ENCODE results near the gene HAGH.

Gene HAGH

DNA sequence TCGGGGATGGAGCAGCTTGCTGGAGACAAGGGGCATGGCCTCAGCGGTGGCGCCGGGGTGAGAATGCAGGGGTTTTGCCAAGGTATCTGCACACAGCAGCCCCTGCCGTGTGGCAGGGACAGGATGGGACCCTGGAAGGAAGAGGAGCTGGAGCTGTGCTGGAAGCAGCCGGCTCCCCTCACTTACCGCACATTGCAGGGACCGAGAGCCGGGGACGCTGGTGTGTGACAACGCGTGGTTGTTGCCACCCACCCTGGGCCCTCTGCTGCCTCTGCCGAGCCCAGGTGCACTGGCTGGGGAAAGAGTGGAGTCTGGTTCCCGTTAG lies 40.8 kb downstream of the HAGH start:
- DNase-seq = no peak

DNA sequence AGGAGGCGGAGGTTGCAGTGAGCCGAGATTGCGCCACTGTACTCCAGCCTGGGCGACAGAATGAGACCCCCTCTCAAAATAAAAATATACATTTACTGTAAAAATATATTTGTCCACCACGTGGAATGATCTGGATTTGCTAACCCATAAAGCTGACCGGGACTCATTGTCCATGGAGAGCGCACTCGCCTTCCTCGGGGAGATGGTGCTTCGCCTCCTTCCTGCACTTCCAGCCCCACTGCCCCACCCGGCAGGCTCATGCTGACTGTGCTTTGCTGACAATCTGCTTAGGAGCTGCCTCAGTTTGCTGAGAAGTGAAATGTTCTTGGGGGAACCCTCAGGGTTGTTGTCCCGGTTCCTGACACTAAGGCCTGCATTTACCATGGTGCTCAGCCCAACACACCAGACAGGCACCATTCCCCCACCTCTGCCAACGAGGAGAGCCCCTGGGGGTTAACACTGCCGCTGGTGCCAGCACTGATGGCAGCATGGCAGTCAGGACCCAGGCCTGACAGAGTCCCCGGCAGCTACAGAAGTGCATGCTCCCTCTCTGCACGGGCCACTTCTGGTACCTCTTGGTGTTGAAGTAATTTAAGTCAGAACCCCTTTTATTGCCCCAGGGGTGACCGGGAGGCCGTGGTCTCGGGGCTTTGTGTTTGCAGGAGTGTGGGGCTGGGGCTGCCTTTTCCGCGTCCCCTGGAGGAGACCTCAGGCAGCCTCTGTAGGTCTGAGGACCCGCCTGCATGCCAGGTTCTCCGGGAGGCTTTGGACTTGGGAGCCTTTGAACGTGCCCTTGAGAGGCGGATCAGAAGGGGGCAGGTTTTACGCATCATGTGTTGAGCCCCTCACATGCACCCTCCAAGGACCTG lies 41.4 kb downstream of the HAGH start:
- no peak for DNase-seq

DNA sequence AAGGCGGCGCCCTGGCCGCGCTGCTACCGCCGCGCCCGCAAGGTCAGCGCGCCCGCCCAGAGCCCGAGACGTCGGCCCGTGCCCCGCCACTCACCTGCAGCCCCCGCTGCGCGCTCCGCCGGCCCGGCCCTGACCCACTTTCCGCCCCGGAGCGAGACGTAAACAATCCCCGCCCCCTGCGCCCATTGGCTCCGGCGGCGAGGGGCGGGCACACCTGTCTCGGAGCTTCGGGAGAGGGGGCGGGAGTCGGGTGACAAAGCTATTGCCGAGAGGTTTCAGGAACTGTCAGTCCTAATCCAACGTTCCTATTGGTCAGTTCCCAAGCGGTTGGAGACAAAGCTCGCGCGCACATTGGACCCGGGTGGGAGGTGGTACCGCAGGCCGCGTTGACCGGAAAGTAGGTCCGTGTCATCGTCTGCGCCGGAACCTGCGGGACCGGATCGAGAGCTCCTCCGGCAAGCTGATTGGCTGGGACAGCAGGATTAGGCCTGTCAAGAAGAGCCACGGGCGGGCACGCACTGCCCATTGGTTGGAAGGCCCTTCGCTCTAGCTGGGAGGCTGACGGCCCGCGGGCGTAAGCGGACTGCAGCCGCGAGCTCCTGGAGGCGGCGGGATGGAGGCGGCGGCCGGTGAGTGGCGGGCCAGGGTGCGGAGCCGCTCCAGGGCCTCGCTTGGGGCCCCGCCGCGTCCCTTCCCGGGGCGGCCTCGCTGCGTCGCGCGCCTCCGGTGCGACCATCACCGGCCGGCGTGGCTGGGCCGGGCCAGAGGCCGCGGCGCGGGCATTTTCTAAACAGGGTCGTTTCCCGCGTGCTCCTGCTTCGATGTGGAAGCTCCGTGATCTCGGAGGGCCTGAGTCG lies 44.0 kb downstream of the HAGH start, which contains the start of the genes NUBP2 and SPSB3:
Gene NUBP2, plus strand, starts transcription at position 553 of the 857 bp plus-strand sequence. Its CDS starts 61 bp downstream, at position 614.
Gene SPSB3, minus strand, starts transcription at position 164 of the 857 bp plus-strand sequence. CDS start 1,088 bp downstream, outside the sequence.
- peak; percentile 100 for DNase-seq

- DNase-seq = no peak
These were observed 44.7 kb downstream of the HAGH start for GRCh38 chr16:1781758-1782407.

GRCh38 chr16:1781254-1781653 lies 45.4 kb downstream of the HAGH start:
- no peak for DNase-seq

GRCh38 chr16:1780677-1781072 lies 46.0 kb downstream of the HAGH start:
- no peak for DNase-seq

DNA sequence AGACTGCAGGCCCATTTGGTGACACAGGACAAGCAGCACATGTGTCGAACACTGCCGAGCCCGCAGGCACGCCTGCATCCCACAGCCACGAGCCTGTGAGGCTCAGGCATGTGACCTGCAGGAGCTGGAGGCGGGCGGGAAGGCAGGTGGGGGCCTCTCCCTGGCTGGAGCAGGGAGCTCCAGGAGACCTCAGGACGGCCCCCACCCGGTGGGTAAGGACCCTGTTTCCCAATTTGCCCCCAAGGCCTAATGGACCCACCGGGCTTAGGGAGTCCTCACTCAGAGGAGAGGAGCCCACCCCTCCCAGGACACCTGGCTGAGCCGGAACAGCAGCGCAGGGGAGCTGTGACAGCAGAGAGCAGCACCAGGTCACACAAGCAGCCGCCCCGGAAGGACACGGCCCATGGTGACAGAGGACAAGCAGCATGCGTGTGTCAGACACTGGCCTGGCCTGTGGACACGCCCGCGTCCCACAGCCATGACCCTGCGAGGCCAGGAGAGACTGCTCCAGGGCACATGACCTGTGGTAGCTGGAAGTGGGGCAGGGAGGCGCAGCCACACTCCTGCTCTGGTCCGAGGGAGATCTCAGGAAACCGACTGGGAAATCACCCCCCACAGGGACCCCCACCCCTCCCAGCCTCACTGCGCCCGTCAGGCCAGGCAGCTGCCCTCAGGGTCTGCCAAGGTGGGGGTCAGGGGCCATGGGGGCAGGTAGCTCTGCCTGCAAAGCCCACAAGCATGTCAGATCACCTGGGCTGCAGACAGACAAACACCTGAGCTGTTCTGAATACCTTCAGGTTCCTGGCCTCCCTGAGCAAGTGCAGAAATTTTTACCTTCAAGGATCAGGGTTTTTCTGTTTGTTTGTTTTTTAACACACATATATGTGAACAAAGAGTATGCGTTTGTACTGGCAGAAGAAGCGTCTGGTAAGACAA lies 46.6 kb downstream of the HAGH start:
- DNase-seq = no peak

DNA sequence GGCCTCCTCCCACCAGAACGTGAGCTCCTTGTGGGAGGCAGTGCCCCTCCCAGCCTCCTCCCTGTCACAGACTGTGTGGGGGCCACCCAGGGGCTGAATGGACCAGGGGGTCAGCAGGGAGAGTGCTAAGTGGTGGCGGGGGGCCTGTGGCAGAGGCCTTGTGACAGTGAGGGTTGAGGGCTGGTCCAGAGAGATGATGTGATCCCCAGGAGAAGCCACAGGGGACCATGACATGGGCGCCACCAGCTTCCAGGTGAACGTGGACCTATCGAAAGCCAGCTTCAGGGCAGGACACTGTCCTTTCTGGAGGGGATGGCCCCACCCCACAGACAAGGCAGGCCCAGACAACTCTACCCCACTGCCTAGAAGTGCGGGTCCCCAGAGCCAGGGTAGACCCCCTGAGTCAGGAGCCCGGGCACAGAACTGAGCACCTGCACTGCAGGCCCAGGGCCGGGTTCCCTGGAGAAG lies 47.4 kb downstream of the HAGH start:
- no peak for DNase-seq

DNA sequence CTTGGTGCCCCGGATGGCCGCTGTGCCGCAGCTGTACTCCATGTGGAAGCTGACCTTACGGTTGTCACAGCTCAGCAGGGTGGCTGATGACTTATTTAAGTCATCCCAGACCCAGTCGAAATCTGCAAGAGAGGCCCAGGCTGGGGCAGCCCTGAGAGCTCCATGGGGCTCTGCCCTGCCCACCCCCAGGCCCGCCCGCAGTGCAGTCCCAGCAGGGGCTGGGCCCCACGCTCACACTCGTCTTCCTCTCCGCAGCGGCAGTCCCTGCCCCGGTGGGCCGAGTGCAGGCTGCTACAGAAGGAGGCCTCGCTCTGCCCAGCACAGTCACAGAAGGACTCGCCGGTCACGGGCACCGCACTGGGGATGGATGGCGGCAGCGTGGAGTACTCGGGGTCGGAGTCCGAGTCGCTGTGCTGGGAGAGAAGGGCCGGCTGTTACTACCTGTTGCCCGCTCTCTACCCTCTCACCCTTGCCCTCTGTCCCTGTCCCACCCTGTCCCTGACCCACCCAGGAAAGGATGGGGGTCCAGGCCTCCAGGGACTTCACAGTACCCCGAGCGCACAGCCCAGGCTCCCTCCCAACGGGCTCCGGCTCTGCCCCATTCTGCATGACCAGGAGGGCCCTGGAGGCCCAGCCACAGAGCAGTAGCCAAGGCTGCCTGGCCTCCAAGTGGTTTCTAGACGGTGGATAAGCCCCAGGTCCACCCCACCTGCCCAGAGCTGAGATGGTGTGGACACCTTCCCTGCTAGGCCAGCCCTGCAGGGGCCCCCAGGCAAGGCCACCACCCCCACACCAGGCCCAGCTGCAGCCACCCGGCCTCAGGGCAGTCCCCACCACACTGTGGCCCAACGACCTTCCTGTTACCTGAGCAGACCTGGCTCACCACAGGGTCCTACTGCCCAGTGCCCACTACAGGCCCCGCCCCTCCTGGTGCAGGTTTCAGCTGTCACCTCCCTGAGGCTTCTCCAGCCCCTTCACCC lies 48.1 kb downstream of the HAGH start:
- DNase-seq = no peak

DNA sequence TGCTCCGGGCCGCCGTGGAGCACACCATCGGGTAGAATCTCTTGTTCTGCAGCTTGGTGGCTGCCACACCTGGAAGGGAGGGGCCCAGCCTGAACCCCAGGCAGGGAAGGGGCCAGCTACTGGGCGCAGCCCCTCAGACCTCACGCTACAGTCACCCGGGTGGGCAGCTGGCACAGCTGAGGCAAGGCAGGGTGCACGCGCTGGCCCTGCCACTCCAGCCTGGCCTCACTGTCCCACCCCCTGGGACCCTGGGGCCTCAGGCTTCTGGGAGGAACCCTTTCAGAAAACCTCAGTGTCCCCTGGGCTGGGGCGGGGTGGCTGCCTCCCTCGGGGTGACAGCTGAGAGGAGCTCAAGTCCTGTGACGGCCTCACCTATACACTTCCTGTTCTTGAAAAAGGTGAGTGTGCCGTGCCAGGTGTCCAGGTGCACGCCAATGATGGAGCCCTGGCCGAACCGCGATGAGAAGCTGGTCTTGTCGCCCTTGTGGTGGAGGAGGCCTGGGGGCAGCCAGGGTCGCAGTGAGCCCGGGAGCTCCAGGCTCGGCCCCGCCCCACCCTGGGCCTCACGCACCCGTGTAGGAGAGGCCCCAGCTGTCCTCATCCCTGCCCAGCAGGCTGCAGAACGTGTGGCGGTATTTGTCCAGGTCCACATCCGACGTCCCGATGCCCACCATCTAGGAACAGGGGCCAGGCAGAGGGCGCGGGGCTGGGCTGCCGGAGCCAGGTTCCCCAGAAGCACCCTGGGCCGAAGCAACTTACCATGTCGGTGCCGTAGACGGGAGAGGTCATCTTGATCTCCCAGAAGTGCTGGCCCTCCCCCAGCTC lies 49.0 kb downstream of the HAGH start:
- DNase-seq = no peak

DNA sequence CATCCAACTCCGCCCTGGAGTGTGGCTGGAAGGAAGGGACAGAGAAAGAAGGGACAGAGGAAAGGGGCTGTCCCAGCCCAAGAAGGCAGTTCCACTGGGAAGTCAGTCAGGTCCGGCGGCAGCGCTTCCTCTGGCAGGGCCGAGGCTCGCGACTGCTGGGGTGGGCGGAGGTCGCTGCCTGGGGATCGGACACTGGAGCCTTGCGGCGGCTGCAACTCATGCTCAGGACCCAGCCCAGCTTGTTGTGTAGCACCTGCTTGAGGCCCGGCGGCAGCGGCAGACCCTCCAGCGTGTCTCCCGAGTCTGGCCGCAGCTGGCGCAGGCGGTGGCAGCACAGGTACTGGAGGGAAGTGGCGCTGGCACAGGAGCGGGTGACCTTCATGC lies 49.6 kb downstream of the HAGH start:
- no peak for DNase-seq

GRCh38 chr16:1776672-1776955 lies 50.0 kb downstream of the HAGH start:
- DNase-seq = no peak

DNA sequence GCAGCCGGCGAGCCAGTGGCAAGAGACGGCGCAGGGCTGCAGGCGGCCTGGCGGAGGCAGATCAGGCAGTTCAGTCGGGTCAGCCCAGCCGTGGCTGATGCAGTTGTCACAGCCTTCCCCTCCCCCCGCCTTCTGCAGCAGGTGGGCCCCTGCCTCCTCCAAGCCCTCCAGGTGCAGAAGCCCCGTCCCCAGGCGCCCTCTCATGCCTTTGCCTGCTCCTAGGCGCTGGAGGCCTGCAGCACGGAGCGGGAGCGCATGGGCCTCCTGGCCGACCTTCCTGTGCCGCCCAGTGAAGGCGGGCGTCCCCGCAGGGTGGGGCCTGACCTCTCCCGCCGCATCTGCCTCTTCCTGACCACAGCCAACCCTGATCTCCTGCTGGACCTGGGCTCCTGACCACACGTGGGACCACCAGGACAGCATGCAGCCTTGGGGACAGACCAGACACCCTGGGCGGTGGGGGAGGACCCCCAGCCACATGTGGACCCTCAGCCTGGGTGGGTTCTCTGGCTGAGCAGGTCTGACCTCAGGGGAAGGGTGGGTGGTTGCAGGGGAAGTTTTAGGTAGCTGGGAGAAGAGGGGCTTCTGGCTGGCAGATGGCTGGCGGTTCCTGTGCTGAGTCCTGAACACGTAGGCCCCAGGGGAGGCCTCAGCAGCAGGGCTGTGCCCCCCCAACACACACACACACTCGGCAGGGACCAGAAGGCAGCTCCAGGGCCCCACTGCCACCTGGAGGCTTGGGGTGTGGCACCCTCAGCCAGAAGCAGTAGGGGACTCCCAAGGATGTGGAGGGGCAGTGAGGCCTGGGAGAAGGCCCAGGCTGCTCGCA lies 50.6 kb downstream of the HAGH start:
- peak; percentile 95 for DNase-seq

DNA sequence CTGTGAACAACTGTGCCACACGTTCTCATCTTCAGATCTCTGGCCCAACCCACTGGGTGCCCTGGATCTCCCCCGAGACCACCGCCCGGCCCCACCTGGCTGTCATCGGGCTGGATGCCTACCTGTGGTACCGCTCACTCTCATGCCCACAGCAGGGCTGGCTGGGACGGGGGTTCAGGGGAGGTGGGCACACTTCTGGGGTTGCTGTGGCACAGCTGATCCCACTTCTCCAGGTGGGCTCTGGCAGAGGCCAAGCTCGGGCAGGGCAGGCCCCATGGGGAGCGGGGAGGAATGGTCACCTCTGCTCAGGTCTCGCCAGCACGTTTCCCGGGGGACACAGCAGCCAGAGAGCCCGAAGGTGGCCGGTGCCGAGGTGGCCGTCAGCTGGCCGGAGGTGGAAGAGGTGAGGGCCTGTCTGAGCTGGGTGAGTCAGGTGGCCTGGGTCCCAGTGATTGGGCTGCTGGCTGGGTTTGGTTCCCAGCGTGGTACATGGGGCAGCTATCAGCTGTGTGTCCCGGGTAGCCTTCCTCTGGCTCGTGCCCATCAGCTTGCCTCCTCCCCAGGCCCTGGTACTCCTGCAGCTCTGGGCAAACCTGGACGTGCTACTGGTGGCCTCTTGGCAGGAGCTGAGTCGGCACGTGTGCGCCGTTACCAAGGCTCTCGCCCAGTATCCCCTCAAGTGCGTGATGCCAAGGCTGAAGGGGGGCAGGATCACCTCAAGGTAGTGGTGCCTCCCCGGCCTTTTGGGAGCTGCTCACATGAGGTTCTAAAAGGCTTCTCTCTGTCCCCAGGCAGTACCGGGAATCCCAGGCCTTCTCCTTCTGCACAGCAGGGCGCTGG lies 51.4 kb downstream of the HAGH start:
- no peak for DNase-seq

GRCh38 chr16:1774448-1774780 lies 52.2 kb downstream of the HAGH start:
- no peak for DNase-seq

- peak; percentile 10 for DNase-seq
These were observed 52.8 kb downstream of the HAGH start for GRCh38 chr16:1773703-1774447.

GRCh38 chr16:1772908-1773702 lies 53.5 kb downstream of the HAGH start, which contains the start of gene MRPS34:
MRPS34 (minus strand) TSS chr16:1773134; CDS start chr16:1773119, 15 bp downstream.
- peak; percentile 83 for DNase-seq

All from NCI-H2171 treated with DMSO at 0.1 percent for 48 hours (cell line).